Erythroblast (primary cell): ENCODE data around the gene NEDD9.

ENCODE experiments used
- GATA1 ChIP-seq: IDR thresholded peaks from 2 replicates; pipeline ENCODE4 v1.6.1; 2011; ENCODE audit warnings: low read depth, mild to moderate bottlenecking, control low read depth, low read length, moderate library complexity
- POLR2A ChIP-seq: IDR thresholded peaks from 2 replicates; pipeline ENCODE4 v1.6.1; 2011; ENCODE audit warnings: mild to moderate bottlenecking, low read length

DNA sequence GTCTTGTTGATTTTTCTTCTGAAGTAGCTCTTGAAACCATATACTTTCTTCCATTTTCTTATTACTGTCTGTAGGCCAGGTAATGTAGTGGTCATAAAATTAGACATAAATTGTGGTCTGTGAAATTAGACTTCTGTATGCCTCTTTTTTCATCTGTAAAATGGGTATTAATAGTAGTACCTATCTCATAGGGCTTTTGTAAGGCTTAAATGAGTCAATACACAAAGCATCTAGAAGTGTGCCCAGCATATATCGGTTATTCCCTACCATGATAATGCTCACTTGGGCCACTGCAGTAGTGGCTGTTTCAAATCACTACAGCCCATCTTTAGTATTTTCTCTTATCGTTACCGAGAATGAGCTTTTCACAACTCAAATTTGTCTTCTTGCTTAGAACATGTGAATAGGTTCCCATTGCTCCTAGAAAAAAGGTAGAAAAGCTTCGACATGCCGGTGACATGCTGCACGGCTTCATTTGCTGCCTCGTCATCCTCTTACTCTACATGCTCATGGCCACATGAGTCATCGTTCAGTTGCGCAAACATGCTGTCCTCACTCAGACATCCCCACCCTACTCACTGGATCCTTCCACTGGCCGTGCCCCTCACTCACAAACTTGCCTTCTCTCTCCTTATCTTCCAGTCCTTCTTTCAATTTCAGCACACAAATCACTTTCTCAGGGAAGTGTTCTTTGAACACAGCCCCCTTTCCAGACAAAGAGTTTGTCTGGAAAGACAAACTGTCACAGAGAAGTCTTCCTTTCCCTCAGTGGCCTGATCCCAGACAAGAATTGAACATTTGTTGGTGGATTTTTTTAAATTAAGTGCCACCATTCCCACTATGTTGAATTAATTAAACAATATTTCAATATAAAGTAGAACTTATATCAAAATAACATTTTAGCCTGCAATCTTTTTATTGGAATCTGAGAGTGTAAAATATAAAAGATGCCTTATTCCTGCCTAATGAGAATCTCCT lies 88.8 kb downstream of the NEDD9 start:
- TF ChIP-seq POLR2A (no peak), GATA1 (no peak)
